IPS-11a (cell line): Measurements from ENCODE around the gene SULT2B1.
"Not testable (repeated sequence)": the region's sequence is repeated elsewhere in the genome, so short reads cannot be mapped to it uniquely, and the experiment has no call there.

Source experiments
- H3K4me3 ChIP-seq: one replicate; pipeline ENCODE4 v1.5.1; 2013; ENCODE audit warnings: low read depth, low read length, control low read depth

The SULT2B1 gene

GRCh38 chr19:48551437-48552302, at the start of gene SULT2B1:
Gene SULT2B1, plus strand, starts transcription at chr19:48552172. Its CDS starts 81 bp downstream, at chr19:48552253.
- no peak within 1 kb of the TSS for H3K4me3 ChIP-seq

GRCh38 chr19:48502350-48503018, 49.5 kb upstream of the SULT2B1 start:
- H3K4me3 ChIP-seq = peak overlapping the region; percentile 2

GRCh38 chr19:48506138-48506733, 45.7 kb upstream of the SULT2B1 start:
- no peak overlapping the region for H3K4me3 ChIP-seq

- no peak overlapping the region for H3K4me3 ChIP-seq
Measured at GRCh38 chr19:48507911-48508439, 44.0 kb upstream of the SULT2B1 start.

GRCh38 chr19:48508729-48509411, 43.1 kb upstream of the SULT2B1 start:
- no peak overlapping the region for H3K4me3 ChIP-seq

- no peak overlapping the region for H3K4me3 ChIP-seq
Measured at GRCh38 chr19:48509467-48510194, 42.3 kb upstream of the SULT2B1 start.

GRCh38 chr19:48510421-48511268, 41.3 kb upstream of the SULT2B1 start:
- peak overlapping the region; percentile 30 for H3K4me3 ChIP-seq

- H3K4me3 ChIP-seq = peak overlapping the region; percentile 30
Measured at GRCh38 chr19:48511321-48511731, 40.6 kb upstream of the SULT2B1 start.

- H3K4me3 ChIP-seq = peak within 1 kb of the TSS; percentile 30
Measured at GRCh38 chr19:48511800-48512503, 40.0 kb upstream of the SULT2B1 start, which contains the start of gene LMTK3. Gene LMTK3, minus strand, starts transcription at chr19:48511835. Its CDS starts 259 bp downstream, at chr19:48511576.

GRCh38 chr19:48512504-48513288, 39.3 kb upstream of the SULT2B1 start:
- H3K4me3 ChIP-seq = no peak overlapping the region

- H3K4me3 ChIP-seq = peak overlapping the region; percentile 59
Measured at GRCh38 chr19:48513289-48514122, 38.5 kb upstream of the SULT2B1 start.

- peak overlapping the region; percentile 59 for H3K4me3 ChIP-seq
Measured at GRCh38 chr19:48514123-48514458, 37.9 kb upstream of the SULT2B1 start.

- no peak overlapping the region for H3K4me3 ChIP-seq
Measured at GRCh38 chr19:48516536-48516935, 35.4 kb upstream of the SULT2B1 start.

GRCh38 chr19:48518207-48518606, 33.8 kb upstream of the SULT2B1 start:
- no peak overlapping the region for H3K4me3 ChIP-seq

GRCh38 chr19:48519426-48519825, 32.5 kb upstream of the SULT2B1 start:
- not testable (repeated sequence) for H3K4me3 ChIP-seq

- no peak overlapping the region for H3K4me3 ChIP-seq
Measured at GRCh38 chr19:48520134-48520533, 31.8 kb upstream of the SULT2B1 start.

- H3K4me3 ChIP-seq = no peak overlapping the region
Measured at GRCh38 chr19:48524221-48524620, 27.8 kb upstream of the SULT2B1 start.
